ENCODE measurements around the gene SDK1. TPM values are rescaled to one million over a fixed set of nuclear protein-coding genes. Genes with fewer than 3 reads are reported as not detected.

Gene SDK1
- total and polyA plus RNA-seq, 2 of the 8 experiments (the other 6 are each of a cell fraction or from before 2014, with no cell fraction given) = 3.3 to 7.2 TPM

- TF ChIP-seq RAD21 (IDR thresholded peaks at IDR 0.05 in 1 of 2, conservative IDR thresholded peaks at IDR 0.05 in 1 of 2; ENCODE audit: low read depth in 2 of 2, low read length in 2 of 2) (no peak), SIRT6 (IDR thresholded peaks at IDR 0.05; ENCODE audit: low read length) (no peak), KDM1A (IDR thresholded peaks at IDR 0.05; ENCODE audit: borderline replicate concordance, low read length) (no peak)
Measured at GRCh38 chr7:4140933-4141332, 839.9 kb downstream of the SDK1 start (continued).
